ENCODE results near the gene TOMM70. TPM values are rescaled to one million over a fixed set of nuclear protein-coding genes. Genes with fewer than 3 reads are reported as not detected.

Gene TOMM70
- polyA plus RNA-seq, 1 donor (not counting 4 experiments of a cell fraction or from before 2014, with no cell fraction given) = 40.8 TPM

DNA sequence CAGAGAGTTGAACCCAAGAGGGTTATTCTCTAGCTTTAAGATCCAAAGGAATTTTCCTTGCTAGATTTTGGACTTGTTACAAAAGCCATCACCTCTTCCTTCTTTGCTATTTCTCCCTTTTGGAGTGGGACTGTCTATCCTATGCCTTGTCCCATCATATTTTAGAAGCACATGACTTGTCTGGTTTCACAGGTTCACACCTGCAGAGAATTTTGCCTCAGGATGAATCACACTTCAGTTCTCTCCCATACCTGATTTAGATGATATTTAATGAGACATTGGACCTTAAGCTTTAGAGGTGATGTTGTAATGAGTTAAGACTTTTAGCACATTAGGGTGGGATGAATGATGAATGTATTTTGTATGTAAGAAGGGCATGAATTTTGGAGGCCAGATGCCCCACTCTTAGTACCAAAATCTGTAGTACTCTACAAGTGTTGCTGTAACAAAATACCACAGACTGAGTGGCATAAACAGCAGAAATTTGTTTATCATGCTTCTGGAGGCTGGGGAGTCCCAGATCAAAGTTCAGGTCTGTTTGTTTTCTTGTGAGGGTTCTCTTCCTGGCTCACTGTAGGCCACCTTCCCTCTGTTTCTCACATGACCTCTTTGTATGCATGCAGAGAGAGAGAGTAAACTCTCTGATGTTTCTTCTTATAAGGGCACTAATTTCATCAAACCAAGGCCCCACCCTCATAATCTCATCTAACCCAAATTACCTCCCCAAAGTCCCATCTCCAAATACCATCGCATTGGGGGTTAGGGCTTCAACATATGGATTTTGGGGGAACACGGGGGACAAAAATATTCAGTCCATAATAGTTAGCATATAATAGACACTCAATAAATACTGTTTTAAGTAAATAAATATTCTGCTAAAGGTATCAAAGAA is 10.4 kb upstream of the TOMM70 start:
- TF ChIP-seq EZH2 (IDR thresholded peaks at IDR 0.05; ENCODE audit: low read length) = no peak
- TF ChIP-seq, protein P1, sequence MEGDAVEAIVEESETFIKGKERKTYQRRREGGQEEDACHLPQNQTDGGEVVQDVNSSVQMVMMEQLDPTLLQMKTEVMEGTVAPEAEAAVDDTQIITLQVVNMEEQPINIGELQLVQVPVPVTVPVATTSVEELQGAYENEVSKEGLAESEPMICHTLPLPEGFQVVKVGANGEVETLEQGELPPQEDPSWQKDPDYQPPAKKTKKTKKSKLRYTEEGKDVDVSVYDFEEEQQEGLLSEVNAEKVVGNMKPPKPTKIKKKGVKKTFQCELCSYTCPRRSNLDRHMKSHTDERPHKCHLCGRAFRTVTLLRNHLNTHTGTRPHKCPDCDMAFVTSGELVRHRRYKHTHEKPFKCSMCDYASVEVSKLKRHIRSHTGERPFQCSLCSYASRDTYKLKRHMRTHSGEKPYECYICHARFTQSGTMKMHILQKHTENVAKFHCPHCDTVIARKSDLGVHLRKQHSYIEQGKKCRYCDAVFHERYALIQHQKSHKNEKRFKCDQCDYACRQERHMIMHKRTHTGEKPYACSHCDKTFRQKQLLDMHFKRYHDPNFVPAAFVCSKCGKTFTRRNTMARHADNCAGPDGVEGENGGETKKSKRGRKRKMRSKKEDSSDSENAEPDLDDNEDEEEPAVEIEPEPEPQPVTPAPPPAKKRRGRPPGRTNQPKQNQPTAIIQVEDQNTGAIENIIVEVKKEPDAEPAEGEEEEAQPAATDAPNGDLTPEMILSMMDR (optimal IDR thresholded peaks at IDR 0.05 in 1 of 3, IDR thresholded peaks at IDR 0.05 in 1 of 3, conservative IDR thresholded peaks at IDR 0.05 in 1 of 3; ENCODE audit: extremely low read depth in 1 of 3, insufficient read depth in 2 of 3, low read length in 3 of 3) = no peak
- no peaks in the 10 kb centered on the region for H3K79me2 ChIP-seq (ENCODE audit: control insufficient read depth, insufficient read depth, low read length)
- H3K36me3 ChIP-seq (ENCODE audit: control insufficient read depth in 2 of 2, extremely low read depth in 1 of 2, insufficient read depth in 2 of 2, low read length in 2 of 2) = no peaks in the 10 kb centered on the region
- no peaks in the 10 kb centered on the region for H3K27me3 ChIP-seq (ENCODE audit: control insufficient read depth, extremely low read depth, insufficient read depth, low read length)
- H3K4me2 ChIP-seq (ENCODE audit: control insufficient read depth, extremely low read depth, insufficient read depth, low read depth, low read length) = no peak overlapping the region
- H4K20me1 ChIP-seq (ENCODE audit: control insufficient read depth, extremely low read depth, insufficient read depth, low read length) = no peaks in the 10 kb centered on the region
- H3K9me1 ChIP-seq (ENCODE audit: control insufficient read depth, extremely low read depth, insufficient read depth, low read length) = no peaks in the 10 kb centered on the region
- DNase-seq (ENCODE audit: low read depth, low spot score) (no peak), FAIRE-seq (peak; percentile 29)
- H3K4me3 ChIP-seq (ENCODE audit: control insufficient read depth in 2 of 3, extremely low read depth in 1 of 3, insufficient read depth in 2 of 3, low read depth in 1 of 3, low read length in 3 of 3) = no peak overlapping the region
- H3K9ac ChIP-seq (ENCODE audit: control insufficient read depth, extremely low read depth, insufficient read depth, low read length) = no peak overlapping the region
- dilution Hi-C loops (cut with MboI; ENCODE audit: extremely low pct_ligation_motif_present, low sequenced_read_pairs) = no loop called here
- no peak overlapping the region for H2AFZ ChIP-seq (ENCODE audit: control insufficient read depth, low read length)
- no peaks in the 10 kb centered on the region for H3K9me3 ChIP-seq (ENCODE audit: control insufficient read depth, low read depth, low read length)
- H3K4me1 ChIP-seq (ENCODE audit: control insufficient read depth, extremely low read depth, insufficient read depth, low read length) = peaks cover 8% of the 10 kb centered on the region
- H3K27ac ChIP-seq (ENCODE audit: control insufficient read depth, insufficient read depth, low read length) = no peak overlapping the region

DNA sequence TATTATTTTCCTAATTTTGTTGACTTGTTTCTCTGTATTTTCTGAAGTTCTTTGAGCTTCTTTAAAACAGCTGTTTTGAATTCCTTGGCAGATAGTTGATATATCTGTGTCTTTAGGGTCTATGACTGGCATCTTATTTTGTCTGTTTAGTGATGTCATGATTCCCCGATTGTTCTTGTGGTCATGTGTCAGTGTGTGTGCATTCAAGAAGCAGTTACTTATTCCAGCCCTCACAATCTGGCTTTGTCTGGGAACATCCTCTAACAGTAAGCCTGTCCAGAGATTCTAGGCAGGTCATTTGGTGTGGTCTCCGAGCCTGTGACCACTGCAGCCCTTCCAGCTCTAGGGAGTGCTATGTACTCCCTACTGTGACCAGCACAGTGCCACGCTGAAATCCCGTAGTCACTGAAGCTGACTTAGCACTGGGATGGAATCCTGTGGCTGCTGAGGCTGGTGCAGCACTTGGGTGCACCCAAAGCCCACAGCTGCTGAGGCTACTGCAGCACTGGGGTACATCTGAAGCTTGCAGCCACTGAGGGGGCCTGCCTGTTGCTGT is 7.2 kb upstream of the TOMM70 start:
- no peaks in the 10 kb centered on the region for H3K9me3 ChIP-seq (ENCODE audit: control insufficient read depth, low read depth, low read length)
- H3K27me3 ChIP-seq (ENCODE audit: control insufficient read depth, extremely low read depth, insufficient read depth, low read length) = no peaks in the 10 kb centered on the region
- H3K4me1 ChIP-seq (ENCODE audit: control insufficient read depth, extremely low read depth, insufficient read depth, low read length) = peaks cover 8% of the 10 kb centered on the region
- no peaks in the 10 kb centered on the region for H3K36me3 ChIP-seq (ENCODE audit: control insufficient read depth in 2 of 2, extremely low read depth in 1 of 2, insufficient read depth in 2 of 2, low read length in 2 of 2)
- FAIRE-seq = no peak
- H3K9ac ChIP-seq (ENCODE audit: control insufficient read depth, extremely low read depth, insufficient read depth, low read length) = no peak overlapping the region
- H3K9me1 ChIP-seq (ENCODE audit: control insufficient read depth, extremely low read depth, insufficient read depth, low read length) = no peaks in the 10 kb centered on the region
- DNase-seq (ENCODE audit: low read depth, low spot score) = no peak
- TF ChIP-seq, protein P1 (optimal IDR thresholded peaks at IDR 0.05 in 1 of 3, IDR thresholded peaks at IDR 0.05 in 1 of 3, conservative IDR thresholded peaks at IDR 0.05 in 1 of 3; ENCODE audit: extremely low read depth in 1 of 3, insufficient read depth in 2 of 3, low read length in 3 of 3) = no peak
- no peak for TF ChIP-seq EZH2 (IDR thresholded peaks at IDR 0.05; ENCODE audit: low read length)
- no peaks in the 10 kb centered on the region for H3K79me2 ChIP-seq (ENCODE audit: control insufficient read depth, insufficient read depth, low read length)
- no peak overlapping the region for H3K27ac ChIP-seq (ENCODE audit: control insufficient read depth, insufficient read depth, low read length)
- no peak overlapping the region for H2AFZ ChIP-seq (ENCODE audit: control insufficient read depth, low read length)
- no peaks in the 10 kb centered on the region for H4K20me1 ChIP-seq (ENCODE audit: control insufficient read depth, extremely low read depth, insufficient read depth, low read length)
- H3K4me3 ChIP-seq (ENCODE audit: control insufficient read depth in 2 of 3, extremely low read depth in 1 of 3, insufficient read depth in 2 of 3, low read depth in 1 of 3, low read length in 3 of 3) = no peak overlapping the region
- dilution Hi-C loops (cut with MboI; ENCODE audit: extremely low pct_ligation_motif_present, low sequenced_read_pairs) = no loop called here
- no peak overlapping the region for H3K4me2 ChIP-seq (ENCODE audit: control insufficient read depth, extremely low read depth, insufficient read depth, low read depth, low read length)
